ENCODE data around the gene TRPM6. TPM values are rescaled to one million over a fixed set of nuclear protein-coding genes. Genes with fewer than 3 reads are reported as not detected.
A peak's percentile ranks its signal among the peaks of the same experiment; 100 is the strongest.
"Not testable (repeated sequence)": the region's sequence is repeated elsewhere in the genome, so short reads cannot be mapped to it uniquely, and the experiment has no call there.

The TRPM6 gene
- total RNA-seq, 1 experiment from 2014 or later: under 0.01 TPM

DNA sequence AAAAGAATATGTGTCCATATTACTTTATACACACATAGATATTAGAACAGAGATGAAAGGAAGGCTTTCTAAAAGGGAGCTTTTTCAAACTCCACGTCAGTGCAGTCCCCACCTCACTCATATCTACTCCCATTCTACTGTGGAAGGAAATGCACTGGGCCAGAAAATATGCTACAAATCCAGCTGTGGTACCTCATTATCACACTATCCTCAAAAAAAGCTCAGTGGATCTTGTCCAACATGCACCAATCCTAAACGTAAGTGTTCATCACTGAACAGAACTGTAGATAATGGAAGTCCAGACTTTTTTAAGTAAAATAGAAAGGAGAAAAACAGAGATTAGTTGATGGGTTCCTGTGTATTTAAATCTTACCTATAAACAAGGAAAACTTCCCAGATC is 27.9 kb downstream of the TRPM6 start:
- no peak for DNase-seq (ENCODE audit: low read depth)

DNA sequence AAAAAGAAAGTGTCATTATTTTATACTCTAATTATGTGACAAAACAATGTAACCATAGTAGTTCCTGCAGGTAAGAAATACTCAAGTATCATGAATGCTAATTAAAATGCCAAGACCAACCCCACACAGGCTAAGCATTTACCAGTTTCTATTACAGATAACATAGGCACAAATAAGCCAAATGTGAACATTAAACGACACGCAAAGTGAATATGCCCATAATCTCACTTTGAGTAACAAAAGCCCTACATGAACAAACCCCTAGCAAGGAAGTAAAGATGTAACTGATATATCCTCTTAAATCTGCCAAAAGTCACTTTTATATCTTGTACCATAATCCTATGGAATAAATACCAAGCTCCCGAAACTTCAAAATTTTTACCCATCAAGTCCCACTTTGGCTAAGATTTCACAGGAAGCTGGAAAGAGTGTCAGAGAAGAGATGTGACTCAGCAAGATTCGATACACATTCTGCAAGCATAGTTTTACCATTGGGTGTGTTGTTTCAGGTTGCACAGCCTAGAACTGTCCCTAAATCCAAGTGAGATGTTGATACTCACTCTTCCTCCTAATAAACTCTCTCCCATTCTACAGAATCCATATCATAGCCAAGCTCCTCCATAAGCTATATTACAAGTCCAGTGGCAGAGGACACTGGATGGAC is 28.8 kb downstream of the TRPM6 start:
- no peak for DNase-seq (ENCODE audit: low read depth)

DNA sequence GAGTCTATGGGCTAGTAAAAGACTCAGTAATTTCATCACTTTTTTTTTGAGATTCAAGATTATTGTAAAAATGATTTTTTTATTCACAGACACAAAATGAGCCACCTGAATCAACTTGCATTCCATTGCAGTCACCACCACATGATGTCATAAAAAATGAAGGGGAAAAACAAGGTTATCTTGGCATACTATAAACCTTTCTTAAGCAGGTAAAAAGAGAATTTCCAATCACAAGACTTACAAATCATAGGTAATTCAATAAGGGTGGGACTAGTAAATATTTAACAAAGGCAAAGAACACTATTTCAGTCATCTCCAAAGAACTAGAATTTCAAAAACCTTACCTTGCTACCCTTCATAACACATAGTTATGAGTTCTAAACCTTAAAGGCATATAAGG is 30.7 kb downstream of the TRPM6 start:
- no peak for DNase-seq (ENCODE audit: low read depth)

DNA sequence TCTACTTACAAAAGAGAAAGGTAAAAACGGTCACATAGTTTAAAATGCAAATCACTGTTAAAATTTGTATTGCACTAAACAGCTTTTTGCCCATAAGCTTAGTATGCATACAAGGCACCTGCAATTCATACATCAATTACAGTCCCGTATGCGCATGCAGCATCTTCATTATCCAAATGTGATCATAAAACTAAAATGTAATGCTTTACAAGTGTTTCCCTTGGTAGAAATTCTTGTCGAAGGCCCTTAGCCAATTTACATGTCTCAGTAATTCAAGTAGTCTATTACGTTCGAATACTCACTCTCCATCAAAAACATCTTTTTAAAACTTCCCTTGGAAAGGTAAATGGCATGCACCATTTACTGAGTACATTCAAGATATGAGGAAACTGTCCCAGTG is 32.6 kb downstream of the TRPM6 start:
- DNase-seq (ENCODE audit: low read depth): no peak

DNA sequence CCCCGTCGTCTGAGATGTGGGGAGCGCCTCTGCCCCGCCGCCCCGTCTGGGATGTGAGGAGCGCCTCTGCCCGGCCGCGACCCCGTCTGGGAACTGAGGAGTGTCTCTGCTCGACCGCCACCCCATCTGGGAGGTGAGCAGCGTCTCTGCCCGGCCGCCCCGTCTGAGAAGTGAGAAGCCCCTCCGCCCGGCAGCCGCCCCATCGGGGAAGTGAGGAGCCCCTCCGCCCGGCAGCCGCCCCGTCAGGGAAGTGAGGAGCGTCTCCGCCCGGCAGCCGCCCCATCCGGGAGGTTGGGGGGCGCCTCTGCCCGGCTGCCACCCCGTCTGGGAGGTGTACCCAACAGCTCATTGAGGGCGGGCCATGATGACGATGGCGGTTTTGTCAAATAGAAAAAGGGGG is 34.7 kb downstream of the TRPM6 start:
- not testable (repeated sequence) for DNase-seq (ENCODE audit: low read depth)

DNA sequence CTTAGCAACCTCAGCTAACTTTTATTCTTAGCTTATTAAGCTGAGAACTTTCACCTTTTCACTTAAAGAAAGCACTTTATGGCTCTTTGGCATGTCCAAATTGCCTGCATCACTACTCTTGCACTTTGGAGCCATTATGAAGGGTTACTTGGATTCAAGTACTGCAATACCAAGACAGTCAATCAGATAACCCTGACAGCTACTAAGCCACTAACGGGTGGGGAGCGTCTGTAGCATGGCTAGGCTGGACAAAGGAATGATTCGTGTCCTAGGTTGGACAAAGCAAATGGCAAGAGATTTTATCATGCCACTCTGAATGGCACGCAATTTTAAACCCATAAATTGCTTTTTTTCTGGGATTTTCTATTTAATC is 39.6 kb downstream of the TRPM6 start:
- peak; percentile 1 for DNase-seq (ENCODE audit: low read depth)

DNA sequence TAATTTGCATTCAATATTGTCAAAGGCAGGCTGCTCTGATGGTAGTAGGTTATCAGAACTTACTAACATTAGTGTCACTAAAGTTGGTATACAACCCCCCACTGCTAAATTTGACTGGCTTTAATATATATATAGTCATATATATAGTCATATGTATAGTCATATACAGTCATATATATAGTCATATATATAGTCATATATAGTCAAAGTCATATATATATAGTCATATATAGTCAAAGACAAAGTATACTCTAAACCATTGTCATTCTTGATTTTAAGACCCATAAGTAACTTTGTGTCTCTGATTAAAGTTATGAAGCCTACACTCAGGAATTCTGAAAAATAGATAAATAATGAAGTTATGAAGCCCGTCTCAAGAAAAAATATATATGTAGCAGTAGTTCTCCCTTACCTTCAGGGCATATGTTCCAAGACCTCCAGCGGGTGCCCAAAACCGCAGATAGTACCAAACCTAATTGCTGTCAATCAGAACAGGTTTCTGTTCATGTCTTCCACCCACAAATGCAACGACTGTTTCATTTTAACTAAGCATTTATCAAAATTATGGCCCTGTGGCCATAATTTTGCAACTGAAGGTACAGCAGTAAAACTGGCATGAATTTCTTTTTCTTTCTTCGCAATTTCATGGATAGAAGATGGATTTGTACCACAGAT is 40.1 kb downstream of the TRPM6 start:
- DNase-seq (ENCODE audit: low read depth): no peak

DNA sequence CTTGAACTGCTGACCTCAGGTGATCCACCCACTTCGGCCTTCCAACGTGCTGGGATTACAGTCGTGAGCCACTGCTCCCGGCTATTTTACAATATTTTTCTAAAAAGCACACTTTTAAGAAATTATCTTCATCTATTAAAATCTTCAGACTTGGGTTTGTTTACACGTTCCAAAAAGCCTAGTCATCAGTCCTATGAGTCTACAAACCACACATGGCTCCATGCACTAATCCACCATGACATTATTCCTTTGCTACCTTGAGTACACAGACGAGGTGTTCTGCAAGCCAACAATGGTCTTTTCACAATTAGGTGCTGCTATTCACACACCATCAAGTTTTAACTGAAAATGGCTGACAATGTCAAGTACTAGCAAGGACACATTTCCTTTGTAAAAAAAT is 41.0 kb downstream of the TRPM6 start:
- DNase-seq (ENCODE audit: low read depth): peak; percentile 37

DNA sequence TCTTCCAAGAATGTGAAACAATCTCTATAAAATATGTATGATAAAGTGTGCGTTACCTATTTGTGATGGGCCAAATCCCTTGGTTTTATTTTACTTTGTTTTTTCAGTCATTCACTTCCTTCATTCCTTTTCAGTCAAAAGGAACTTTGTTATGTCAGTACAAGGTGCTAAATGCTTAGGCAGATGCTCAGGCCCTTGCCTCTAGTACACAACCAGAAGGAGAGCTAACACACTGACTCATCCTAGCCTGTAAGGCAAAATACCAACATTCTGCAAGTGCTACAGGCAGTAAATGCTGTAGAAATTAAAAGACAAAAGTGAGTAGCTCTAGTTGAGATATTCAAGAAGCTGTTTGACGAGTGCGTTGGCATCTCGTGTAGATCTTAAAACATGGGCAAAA is 49.4 kb downstream of the TRPM6 start:
- DNase-seq (ENCODE audit: low read depth): no peak

DNA sequence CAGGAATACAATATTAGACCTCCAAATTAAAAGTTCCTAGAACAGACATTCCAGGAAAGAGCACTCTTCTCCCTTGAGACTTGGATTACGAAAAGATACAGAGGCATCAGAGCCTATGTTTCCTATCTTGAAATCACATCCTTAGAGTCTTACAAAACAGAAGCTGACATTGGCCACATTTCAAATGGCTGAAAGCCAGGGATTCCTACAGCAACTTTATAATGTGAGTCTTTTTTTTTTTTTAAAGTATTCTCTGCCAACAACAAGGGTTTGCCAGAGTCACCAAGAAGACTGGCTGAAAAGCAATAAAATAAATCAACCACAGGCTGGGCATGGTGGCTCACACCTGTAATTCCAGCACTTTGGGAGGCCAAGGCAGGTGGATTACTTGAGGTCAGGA is 63.1 kb downstream of the TRPM6 start:
- DNase-seq (ENCODE audit: low read depth): peak; percentile 9

DNA sequence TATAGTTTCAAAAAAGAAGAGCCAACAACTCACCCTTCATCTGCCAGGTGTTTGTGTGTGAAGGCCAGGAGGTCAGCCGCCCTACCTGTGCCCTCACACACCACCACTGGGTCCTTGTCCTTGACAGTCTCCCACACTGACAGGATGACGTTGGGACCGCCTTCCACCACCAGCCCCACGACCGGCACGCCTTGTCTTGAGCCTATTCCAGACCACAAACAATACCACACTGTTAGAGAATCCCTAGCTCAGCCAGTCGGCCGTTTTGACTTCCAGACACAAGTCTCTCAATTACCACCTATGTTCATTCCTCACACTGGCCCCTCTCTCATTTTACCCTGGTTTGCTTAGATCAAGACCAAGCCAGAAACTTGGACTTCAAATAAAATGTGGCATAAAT is 66.1 kb downstream of the TRPM6 start:
- no peak for DNase-seq (ENCODE audit: low read depth)

DNA sequence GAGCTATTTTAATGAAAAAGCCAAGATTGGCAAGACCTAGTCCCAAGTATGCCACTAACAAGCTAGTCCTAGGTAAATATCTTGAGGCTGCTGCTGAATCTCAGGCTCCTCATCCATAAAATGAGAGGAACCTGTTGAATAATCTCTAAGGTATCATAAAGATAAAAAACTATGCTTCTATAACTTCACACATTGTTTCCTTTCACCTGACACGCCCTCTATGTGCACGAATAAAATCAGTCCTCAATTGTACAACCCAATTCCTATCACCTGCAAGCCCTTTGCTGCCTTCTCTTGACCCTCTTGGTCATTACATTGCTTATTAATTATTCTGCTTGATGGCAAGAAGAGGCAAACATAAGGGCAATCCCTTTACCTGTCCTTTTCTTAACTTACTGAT is 69.9 kb downstream of the TRPM6 start:
- DNase-seq (ENCODE audit: low read depth): no peak

DNA sequence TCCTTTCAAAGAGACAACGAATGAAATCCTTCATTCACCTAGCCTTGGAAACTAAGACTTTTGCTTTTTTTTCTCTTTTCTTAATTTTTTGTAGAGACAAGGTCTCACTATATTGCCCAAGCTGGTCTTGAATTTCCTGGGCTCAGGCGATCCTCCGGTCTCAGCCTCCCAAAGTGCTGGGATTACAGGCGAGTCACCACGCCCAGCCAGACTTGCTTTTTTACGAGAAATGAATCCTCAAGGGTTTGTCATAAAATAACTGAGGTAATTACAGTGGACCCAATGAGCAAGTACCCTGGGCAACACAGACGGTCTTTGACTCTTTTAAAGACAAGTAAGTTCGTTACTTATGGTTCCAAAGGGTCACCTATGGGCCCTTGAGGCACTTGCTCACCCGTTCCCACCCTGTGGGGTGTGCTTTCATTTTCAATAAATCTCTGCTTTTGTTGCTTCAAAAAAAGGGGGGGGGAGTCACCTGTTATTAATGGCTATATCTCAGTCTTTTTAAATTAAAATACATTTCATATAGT is 70.4 kb downstream of the TRPM6 start:
- DNase-seq (ENCODE audit: low read depth): no peak

DNA sequence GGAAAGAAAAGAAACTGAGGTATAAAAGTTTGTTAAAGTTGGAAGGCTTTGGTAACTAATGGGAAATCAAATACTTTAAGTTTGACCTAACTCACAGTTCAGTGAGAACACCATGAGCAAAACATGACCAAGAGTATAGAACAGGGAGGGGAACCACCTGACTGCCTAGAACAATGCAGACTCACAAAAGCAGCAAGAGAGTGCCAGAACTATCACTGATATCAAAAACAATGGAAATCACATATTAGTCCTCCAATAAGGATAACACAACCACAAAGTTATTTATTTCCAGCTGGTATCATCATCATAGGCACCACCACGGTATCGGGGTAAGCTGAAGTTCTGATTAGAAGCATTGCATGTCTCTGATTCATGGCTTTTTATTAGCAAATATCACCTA is 77.5 kb downstream of the TRPM6 start:
- DNase-seq (ENCODE audit: low read depth): no peak

DNA sequence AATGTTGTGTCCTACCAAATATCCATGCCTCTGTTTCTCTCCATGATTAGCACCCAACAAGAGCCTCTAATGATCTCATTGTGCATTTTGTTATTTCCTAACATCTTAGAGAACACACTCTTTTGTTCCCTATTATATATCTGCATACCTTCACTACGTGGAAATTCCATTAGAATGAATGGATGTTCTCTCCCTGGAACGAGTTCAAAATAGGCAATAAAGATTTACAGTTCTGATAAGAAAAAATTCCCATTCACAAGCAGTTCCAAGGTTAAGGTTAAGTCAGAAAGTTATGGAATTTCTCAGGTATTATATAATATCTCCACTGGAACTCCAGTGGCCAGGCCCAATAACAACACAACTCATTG is 83.7 kb downstream of the TRPM6 start:
- no peak for DNase-seq (ENCODE audit: low read depth)

DNA sequence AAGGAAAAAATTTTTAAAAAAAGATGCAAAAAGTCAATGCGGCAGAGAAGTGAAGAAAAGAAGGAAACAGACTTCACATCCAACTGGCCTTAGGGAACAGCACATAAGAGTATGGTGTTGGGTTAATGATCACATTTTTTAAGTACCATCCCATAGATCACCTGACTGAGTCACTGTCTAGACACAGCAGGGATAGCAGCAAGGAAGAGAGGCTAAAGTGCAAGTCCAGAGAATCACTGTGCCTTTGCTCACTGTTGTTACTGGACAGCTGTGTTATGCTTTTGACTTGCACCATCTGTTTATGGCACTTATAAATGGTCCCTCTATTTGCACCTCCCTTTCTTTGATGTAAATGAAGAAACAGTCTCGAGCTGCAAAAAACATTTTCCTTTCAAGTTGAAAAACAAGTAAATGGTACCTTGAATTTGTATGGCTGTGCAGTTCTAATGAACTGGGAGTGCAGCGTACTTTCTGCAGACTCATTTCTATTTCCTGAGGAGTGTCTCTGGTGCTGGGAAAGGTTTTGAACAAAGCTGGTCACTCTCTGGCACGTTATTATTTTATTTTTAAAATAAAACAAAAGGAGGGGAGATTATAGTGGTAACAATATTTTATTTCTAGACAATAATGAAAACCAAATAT is 84.2 kb downstream of the TRPM6 start:
- DNase-seq (ENCODE audit: low read depth): no peak

DNA sequence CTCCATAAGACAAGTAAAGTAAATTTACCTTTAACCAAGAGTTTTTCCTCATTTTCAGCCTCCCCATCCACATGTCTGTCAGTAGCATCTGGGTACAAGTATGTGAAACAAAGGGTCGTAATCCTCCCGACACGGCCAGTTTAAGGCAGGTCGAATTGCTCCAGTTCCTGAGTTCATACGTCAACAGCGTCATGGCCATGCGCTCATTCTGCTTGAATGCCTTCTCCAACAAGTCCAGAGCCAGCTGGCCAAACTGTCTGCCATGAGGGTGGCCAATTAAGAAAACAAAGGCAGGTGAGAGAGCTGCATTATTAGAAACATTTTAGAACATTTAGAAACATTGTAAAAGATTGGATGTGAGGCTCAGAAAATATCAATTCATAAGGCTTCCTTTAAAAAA is 87.5 kb downstream of the TRPM6 start:
- DNase-seq (ENCODE audit: low read depth): no peak

DNA sequence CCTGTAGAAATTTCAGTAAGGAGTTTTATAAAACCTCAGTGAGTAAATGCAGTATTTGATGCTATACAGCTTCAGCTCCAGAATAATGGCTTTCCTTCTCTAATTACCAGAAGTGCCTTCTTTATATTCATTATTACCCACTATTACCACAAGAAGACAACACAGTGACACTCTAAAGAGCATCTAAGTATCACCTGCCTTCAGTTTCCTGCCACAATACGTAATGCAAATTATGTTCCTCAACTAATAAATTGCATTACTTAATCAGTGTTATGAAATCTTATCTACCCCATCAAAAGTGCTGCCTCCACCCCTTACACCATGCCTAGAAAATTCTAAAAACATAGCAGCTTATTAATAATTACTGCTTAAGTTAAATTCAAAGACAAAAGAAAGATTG is 91.9 kb downstream of the TRPM6 start:
- no peak for DNase-seq (ENCODE audit: low read depth)

DNA sequence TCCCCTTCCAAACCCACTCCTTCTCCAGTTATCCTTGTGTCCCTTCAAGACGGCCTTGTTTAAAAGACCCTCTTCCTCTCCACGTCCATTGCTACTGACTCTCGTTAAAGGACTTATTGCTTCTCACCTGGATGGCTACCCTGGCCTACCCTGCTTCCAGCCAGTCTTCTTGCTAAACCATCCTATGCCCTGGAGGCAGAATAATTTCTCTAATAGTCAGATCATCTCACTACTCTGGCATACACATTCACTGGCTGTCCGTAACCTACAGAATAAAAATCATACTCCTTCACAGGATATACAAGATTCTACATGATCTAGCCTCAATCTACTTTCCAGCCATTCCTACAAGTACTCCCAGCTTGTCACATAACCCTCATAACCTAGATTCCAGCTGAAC is 92.6 kb downstream of the TRPM6 start:
- DNase-seq (ENCODE audit: low read depth): no peak

DNA sequence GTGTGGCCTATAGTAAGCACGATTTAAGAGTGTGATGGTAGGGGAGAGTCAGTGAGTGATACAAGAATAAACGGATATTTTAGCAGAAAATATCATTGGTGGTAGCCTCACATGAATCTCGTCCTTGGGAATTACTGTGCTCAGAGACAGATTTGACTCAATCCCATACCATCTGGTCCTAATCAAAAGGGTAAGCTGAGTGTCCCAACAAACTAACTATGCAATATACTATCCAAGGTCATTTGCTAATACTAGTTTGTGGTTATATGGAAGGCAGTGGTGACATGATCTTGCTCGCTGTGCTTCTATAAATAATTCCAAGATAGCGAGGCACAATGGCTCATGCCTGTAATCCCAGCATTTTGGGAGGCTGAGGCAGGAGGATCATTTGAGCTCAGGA is 103.2 kb downstream of the TRPM6 start:
- no peak for DNase-seq (ENCODE audit: low read depth)

DNA sequence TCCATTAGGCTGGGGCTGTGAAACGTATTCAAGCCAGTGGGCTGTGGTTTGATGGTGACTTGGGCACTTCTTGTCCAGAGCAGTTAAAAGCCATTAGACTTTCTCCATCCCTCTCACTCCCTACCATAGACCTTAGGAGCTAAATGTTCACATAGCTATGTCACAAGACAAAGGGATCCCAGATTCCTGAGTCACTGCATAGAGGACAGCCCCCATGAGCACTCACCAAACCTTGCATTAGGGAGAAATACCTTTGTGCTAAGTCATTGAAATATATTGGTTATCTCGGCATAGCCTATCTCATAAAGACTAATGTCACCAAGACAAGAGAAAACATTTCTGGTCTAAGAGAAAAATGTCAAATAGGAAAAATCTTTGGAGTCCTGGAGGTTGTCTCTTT is 104.3 kb downstream of the TRPM6 start:
- DNase-seq (ENCODE audit: low read depth): peak; percentile 2

DNA sequence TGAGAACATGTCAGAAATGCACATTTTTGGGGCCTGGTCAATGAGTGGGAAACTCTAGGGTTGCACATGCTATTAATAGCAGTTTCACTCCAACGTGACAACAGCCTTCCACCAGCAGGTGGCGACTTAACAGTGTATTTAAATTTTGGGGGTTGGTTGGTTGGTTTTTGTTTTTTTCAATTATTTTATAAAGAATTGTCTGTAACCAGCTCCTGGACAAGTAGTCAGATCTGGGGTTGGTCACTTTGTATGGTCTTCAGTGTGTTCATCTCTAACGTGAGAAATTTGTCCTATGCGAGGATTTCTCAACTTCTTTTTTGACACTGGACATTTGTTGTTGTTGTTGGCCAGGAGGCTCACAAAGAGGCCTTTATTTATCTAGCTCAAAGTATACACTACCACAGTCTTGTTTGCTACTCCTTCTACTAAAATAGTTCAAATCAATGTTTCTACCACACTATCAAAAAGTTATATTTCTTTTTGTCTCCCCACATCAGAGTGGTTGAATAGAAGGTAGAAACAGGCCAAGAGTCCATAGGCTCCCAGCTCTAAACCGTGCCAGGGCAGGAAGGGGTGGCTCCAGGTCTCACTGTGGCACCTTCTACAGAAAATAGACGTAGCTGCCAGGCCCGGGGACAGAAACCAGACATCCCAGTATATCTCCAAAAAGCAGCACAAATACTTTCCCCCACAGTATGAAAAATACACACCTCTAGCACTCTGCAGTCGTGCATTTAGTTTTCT is 110.4 kb downstream of the TRPM6 start:
- DNase-seq (ENCODE audit: low read depth): peak; percentile 37

DNA sequence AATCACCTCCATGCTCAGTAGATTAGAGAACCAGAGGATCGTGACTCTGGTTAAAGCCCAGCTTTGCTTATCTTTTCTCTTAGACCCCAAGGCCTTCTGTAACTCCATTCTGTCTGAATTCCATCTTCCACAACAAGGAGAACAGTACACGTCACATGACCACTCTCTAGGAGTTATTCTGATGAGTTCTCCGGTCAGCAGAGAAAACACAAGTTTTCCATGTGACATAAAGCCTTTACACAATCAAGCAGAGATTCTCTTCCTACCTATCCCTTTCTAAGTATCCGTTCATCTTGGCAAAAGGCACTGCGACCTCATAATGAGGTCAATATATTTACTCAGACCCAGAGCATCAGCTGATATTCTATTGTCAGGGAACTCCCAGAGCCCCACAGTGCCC is 112.3 kb downstream of the TRPM6 start:
- no peak for DNase-seq (ENCODE audit: low read depth)

Measured in RPMI7951 (cell line).